ENCODE results near the gene AEN.
A peak's percentile ranks its signal among the peaks of the same experiment; 100 is the strongest.
"Not testable (repeated sequence)": the region's sequence is repeated elsewhere in the genome, so short reads cannot be mapped to it uniquely, and the experiment has no call there.

Gene AEN

GRCh38 chr15:88631464-88632028 is 10.4 kb downstream of the AEN start:
- no peak for DNase-seq

GRCh38 chr15:88632797-88633196 is 11.7 kb downstream of the AEN start:
- not testable (repeated sequence) for DNase-seq

- DNase-seq = no peak
These were observed 13.3 kb downstream of the AEN start for GRCh38 chr15:88634449-88634848.

- DNase-seq = no peak
These were observed 14.2 kb downstream of the AEN start for GRCh38 chr15:88635318-88635717.

- no peak for DNase-seq
These were observed 14.9 kb downstream of the AEN start for GRCh38 chr15:88636050-88636449.

GRCh38 chr15:88636654-88637053 is 15.5 kb downstream of the AEN start:
- no peak for DNase-seq

GRCh38 chr15:88637436-88637835 is 16.3 kb downstream of the AEN start:
- no peak for DNase-seq

- no peak for DNase-seq
These were observed 16.9 kb downstream of the AEN start for GRCh38 chr15:88637841-88638625.

- peak; percentile 62 for DNase-seq
These were observed 17.7 kb downstream of the AEN start, which contains the start of gene ISG20 for GRCh38 chr15:88638626-88639372. ISG20 (plus strand) TSS chr15:88639016; CDS start chr15:88639367, 351 bp downstream.

- no peak for DNase-seq
These were observed 20.9 kb downstream of the AEN start for GRCh38 chr15:88641959-88642452.

GRCh38 chr15:88642514-88642913 is 21.4 kb downstream of the AEN start:
- not testable (repeated sequence) for DNase-seq

GRCh38 chr15:88644741-88645140 is 23.6 kb downstream of the AEN start:
- DNase-seq = no peak

GRCh38 chr15:88645171-88646087 is 24.3 kb downstream of the AEN start:
- DNase-seq = no peak

GRCh38 chr15:88646088-88646405 is 24.9 kb downstream of the AEN start:
- DNase-seq = no peak

- DNase-seq = no peak
These were observed 25.8 kb downstream of the AEN start for GRCh38 chr15:88646951-88647350.

GRCh38 chr15:88647351-88648105 is 26.4 kb downstream of the AEN start:
- DNase-seq = no peak

- no peak for DNase-seq
These were observed 27.4 kb downstream of the AEN start for GRCh38 chr15:88648357-88649214.

GRCh38 chr15:88649286-88649733 is 28.2 kb downstream of the AEN start:
- no peak for DNase-seq

- DNase-seq = no peak
These were observed 28.8 kb downstream of the AEN start for GRCh38 chr15:88649753-88650551.
